ENCODE data around the gene PRKAA1.
"Not testable (repeated sequence)": the region's sequence is repeated elsewhere in the genome, so short reads cannot be mapped to it uniquely, and the experiment has no call there.

Gene PRKAA1

GRCh38 chr5:40779561-40779960 lies 18.6 kb downstream of the PRKAA1 start:
- DNase-seq = no peak

- no peak for DNase-seq
Measured at GRCh38 chr5:40778133-40778532, 20.0 kb downstream of the PRKAA1 start.

- no peak for DNase-seq
Measured at GRCh38 chr5:40776658-40776977, 21.6 kb downstream of the PRKAA1 start.

GRCh38 chr5:40775846-40776657 lies 22.1 kb downstream of the PRKAA1 start:
- no peak for DNase-seq

- no peak for DNase-seq
Measured at GRCh38 chr5:40775085-40775845, 22.9 kb downstream of the PRKAA1 start.

- no peak for DNase-seq
Measured at GRCh38 chr5:40774623-40775022, 23.6 kb downstream of the PRKAA1 start.

GRCh38 chr5:40770764-40771163 lies 27.4 kb downstream of the PRKAA1 start:
- DNase-seq = no peak

GRCh38 chr5:40762705-40763104 lies 35.5 kb downstream of the PRKAA1 start:
- no peak for DNase-seq

- DNase-seq = no peak
Measured at GRCh38 chr5:40757400-40757799, 40.8 kb downstream of the PRKAA1 start.

- peak; percentile 91 for DNase-seq
Measured at GRCh38 chr5:40755407-40756365, 42.5 kb downstream of the PRKAA1 start, which contains the start of gene TTC33. Gene TTC33, minus strand, starts transcription at chr5:40755961. Its CDS starts 8,943 bp downstream, at chr5:40747018.

- DNase-seq = peak; percentile 74
Measured at GRCh38 chr5:40755093-40755406, 43.1 kb downstream of the PRKAA1 start.

- no peak for DNase-seq
Measured at GRCh38 chr5:40754381-40755092, 43.6 kb downstream of the PRKAA1 start.

- no peak for DNase-seq
Measured at GRCh38 chr5:40746703-40747102, 51.5 kb downstream of the PRKAA1 start.

- DNase-seq = no peak
Measured at GRCh38 chr5:40743771-40744170, 54.4 kb downstream of the PRKAA1 start.

GRCh38 chr5:40738502-40738901 lies 59.7 kb downstream of the PRKAA1 start:
- DNase-seq = no peak

GRCh38 chr5:40736103-40736875 lies 61.9 kb downstream of the PRKAA1 start:
- no peak for DNase-seq

GRCh38 chr5:40735609-40736008 lies 62.6 kb downstream of the PRKAA1 start:
- no peak for DNase-seq

- no peak for DNase-seq
Measured at GRCh38 chr5:40734986-40735385, 63.2 kb downstream of the PRKAA1 start.

GRCh38 chr5:40733879-40734563 lies 64.2 kb downstream of the PRKAA1 start:
- no peak for DNase-seq

GRCh38 chr5:40733434-40733833 lies 64.7 kb downstream of the PRKAA1 start:
- DNase-seq = no peak

GRCh38 chr5:40722497-40722911 lies 75.7 kb downstream of the PRKAA1 start:
- not testable (repeated sequence) for DNase-seq

Data from DMS 273 treated with DMSO at 0.1 percent for 48 hours (cell line).